ENCODE measurements around the gene GPR139.

The GPR139 gene

GRCh38 chr16:20089246-20089965 is 15.7 kb upstream of the GPR139 start:
- Histone ChIP-seq H3K4me3 (ENCODE audit: low read depth, low read length) (no peak overlapping the region), H3K27ac (ENCODE audit: extremely low read depth, low read depth, low read length) (no peak overlapping the region), H3K9me3 (ENCODE audit: control insufficient read depth, insufficient read depth, low read depth, low read length) (no peaks in the 10 kb centered on the region), H3K36me3 (ENCODE audit: control insufficient read depth in 2 of 2, insufficient read depth in 1 of 2, low read length in 2 of 2) (no peaks in the 10 kb centered on the region), H3K4me1 (ENCODE audit: control insufficient read depth, insufficient read depth, low read length) (no peaks in the 10 kb centered on the region)
- ChIA-PET POLR2A (no interaction called here), CTCF (no interaction called here)
- TF ChIP-seq ZNF777 (tag by site-specific recombination; IDR thresholded peaks at IDR 0.05; ENCODE audit: borderline replicate concordance) (no peak), EGR2 (tag by site-specific recombination; IDR thresholded peaks at IDR 0.05; ENCODE audit: low read depth) (no peak), OSR2 (tag by site-specific recombination; IDR thresholded peaks at IDR 0.05) (no peak), ZNF670 (tag by site-specific recombination; IDR thresholded peaks at IDR 0.05; ENCODE audit: low read depth) (no peak), ZNF394 (tag by site-specific recombination; IDR thresholded peaks at IDR 0.05; ENCODE audit: borderline replicate concordance) (no peak), KLF1 (tag by site-specific recombination; IDR thresholded peaks at IDR 0.05) (no peak), ZNF423 (tag by site-specific recombination; IDR thresholded peaks at IDR 0.05) (no peak), SP2 (tag by site-specific recombination; IDR thresholded peaks at IDR 0.05) (no peak), RBAK (tag by site-specific recombination; IDR thresholded peaks at IDR 0.05) (no peak), ZSCAN5A (tag by site-specific recombination; IDR thresholded peaks at IDR 0.05) (no peak), ZNF843 (tag by site-specific recombination; IDR thresholded peaks at IDR 0.05) (no peak)

- POLR2A ChIA-PET = no interaction called here
- H3K36me3 ChIP-seq (ENCODE audit: control insufficient read depth in 2 of 2, insufficient read depth in 1 of 2, low read length in 2 of 2) = no peaks in the 10 kb centered on the region
- CTCF ChIA-PET = no interaction called here
- H3K27ac ChIP-seq (ENCODE audit: extremely low read depth, low read depth, low read length) = no peak overlapping the region
- H3K4me3 ChIP-seq (ENCODE audit: low read depth, low read length) = no peak overlapping the region
- no peaks in the 10 kb centered on the region for H3K4me1 ChIP-seq (ENCODE audit: control insufficient read depth, insufficient read depth, low read length)
- no peaks in the 10 kb centered on the region for H3K9me3 ChIP-seq (ENCODE audit: control insufficient read depth, insufficient read depth, low read depth, low read length)
- TF ChIP-seq GLI4 (tag by site-specific recombination; IDR thresholded peaks at IDR 0.05) = no peak
- no peak for TF ChIP-seq ZNF548 (tag by site-specific recombination; IDR thresholded peaks at IDR 0.05)
- TF ChIP-seq ZBTB1 (tag by site-specific recombination; IDR thresholded peaks at IDR 0.05) = no peak
- no peak for TF ChIP-seq ZFP69B (tag by site-specific recombination; IDR thresholded peaks at IDR 0.05)
- TF ChIP-seq ZNF610 (tag by site-specific recombination; IDR thresholded peaks at IDR 0.05; ENCODE audit: borderline replicate concordance) = no peak
- TF ChIP-seq ZNF677 (tag by site-specific recombination; IDR thresholded peaks at IDR 0.05) = no peak
- TF ChIP-seq, protein P1, sequence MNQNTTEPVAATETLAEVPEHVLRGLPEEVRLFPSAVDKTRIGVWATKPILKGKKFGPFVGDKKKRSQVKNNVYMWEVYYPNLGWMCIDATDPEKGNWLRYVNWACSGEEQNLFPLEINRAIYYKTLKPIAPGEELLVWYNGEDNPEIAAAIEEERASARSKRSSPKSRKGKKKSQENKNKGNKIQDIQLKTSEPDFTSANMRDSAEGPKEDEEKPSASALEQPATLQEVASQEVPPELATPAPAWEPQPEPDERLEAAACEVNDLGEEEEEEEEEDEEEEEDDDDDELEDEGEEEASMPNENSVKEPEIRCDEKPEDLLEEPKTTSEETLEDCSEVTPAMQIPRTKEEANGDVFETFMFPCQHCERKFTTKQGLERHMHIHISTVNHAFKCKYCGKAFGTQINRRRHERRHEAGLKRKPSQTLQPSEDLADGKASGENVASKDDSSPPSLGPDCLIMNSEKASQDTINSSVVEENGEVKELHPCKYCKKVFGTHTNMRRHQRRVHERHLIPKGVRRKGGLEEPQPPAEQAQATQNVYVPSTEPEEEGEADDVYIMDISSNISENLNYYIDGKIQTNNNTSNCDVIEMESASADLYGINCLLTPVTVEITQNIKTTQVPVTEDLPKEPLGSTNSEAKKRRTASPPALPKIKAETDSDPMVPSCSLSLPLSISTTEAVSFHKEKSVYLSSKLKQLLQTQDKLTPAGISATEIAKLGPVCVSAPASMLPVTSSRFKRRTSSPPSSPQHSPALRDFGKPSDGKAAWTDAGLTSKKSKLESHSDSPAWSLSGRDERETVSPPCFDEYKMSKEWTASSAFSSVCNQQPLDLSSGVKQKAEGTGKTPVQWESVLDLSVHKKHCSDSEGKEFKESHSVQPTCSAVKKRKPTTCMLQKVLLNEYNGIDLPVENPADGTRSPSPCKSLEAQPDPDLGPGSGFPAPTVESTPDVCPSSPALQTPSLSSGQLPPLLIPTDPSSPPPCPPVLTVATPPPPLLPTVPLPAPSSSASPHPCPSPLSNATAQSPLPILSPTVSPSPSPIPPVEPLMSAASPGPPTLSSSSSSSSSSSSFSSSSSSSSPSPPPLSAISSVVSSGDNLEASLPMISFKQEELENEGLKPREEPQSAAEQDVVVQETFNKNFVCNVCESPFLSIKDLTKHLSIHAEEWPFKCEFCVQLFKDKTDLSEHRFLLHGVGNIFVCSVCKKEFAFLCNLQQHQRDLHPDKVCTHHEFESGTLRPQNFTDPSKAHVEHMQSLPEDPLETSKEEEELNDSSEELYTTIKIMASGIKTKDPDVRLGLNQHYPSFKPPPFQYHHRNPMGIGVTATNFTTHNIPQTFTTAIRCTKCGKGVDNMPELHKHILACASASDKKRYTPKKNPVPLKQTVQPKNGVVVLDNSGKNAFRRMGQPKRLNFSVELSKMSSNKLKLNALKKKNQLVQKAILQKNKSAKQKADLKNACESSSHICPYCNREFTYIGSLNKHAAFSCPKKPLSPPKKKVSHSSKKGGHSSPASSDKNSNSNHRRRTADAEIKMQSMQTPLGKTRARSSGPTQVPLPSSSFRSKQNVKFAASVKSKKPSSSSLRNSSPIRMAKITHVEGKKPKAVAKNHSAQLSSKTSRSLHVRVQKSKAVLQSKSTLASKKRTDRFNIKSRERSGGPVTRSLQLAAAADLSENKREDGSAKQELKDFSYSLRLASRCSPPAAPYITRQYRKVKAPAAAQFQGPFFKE (tag by site-specific recombination; IDR thresholded peaks at IDR 0.05; ENCODE audit: borderline replicate concordance) = no peak
- no peak for TF ChIP-seq ZXDB (tag by site-specific recombination; IDR thresholded peaks at IDR 0.05)
- TF ChIP-seq ZNF449 (tag by site-specific recombination; IDR thresholded peaks at IDR 0.05) = no peak
- TF ChIP-seq ZIC2 (tag by site-specific recombination; IDR thresholded peaks at IDR 0.05) = no peak
- no peak for TF ChIP-seq MYNN (tag by site-specific recombination; IDR thresholded peaks at IDR 0.05; ENCODE audit: borderline replicate concordance)
- no peak for TF ChIP-seq ZFP41 (tag by site-specific recombination; IDR thresholded peaks at IDR 0.05; ENCODE audit: borderline replicate concordance)
- TF ChIP-seq ZNF768 (tag by site-specific recombination; IDR thresholded peaks at IDR 0.05) = no peak
- TF ChIP-seq, protein P2, sequence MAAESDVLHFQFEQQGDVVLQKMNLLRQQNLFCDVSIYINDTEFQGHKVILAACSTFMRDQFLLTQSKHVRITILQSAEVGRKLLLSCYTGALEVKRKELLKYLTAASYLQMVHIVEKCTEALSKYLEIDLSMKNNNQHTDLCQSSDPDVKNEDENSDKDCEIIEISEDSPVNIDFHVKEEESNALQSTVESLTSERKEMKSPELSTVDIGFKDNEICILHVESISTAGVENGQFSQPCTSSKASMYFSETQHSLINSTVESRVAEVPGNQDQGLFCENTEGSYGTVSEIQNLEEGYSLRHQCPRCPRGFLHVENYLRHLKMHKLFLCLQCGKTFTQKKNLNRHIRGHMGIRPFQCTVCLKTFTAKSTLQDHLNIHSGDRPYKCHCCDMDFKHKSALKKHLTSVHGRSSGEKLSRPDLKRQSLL (tag by site-specific recombination; IDR thresholded peaks at IDR 0.05) = no peak
- TF ChIP-seq FEZF1 (tag by site-specific recombination; IDR thresholded peaks at IDR 0.05) = no peak
These were observed 11.0 kb upstream of the GPR139 start for GRCh38 chr16:20084624-20085226.
